GM21515 (cell line): ENCODE measurements around the gene SNAPIN.
"Not testable (repeated sequence)": the region's sequence is repeated elsewhere in the genome, so short reads cannot be mapped to it uniquely, and the experiment has no call there.

Source experiments
- ATAC-seq: cut with Tn5 transposase; IDR thresholded peaks from one replicate; pipeline ENCODE4 v1.9.1; 2021; ENCODE audit not compliant: unreplicated experiment

SNAPIN gene

GRCh38 chr1:153626904-153627714 lies 31.4 kb upstream of the SNAPIN start, which contains the start of gene S100A13:
Gene S100A13 (minus strand): TSS chr1:153627505. CDS start chr1:153626472, 1,033 bp downstream.
- no peak for ATAC-seq

GRCh38 chr1:153627715-153628626 lies 30.5 kb upstream of the SNAPIN start, which contains the start of gene S100A1:
Gene S100A1 (plus strand): TSS chr1:153628434. CDS start chr1:153630522, 2,088 bp downstream.
- ATAC-seq = no peak

- no peak for ATAC-seq
Measured at GRCh38 chr1:153628638-153629342, 29.7 kb upstream of the SNAPIN start.

GRCh38 chr1:153629343-153629665 lies 29.2 kb upstream of the SNAPIN start:
- ATAC-seq = no peak

- no peak for ATAC-seq
Measured at GRCh38 chr1:153629971-153630370, 28.5 kb upstream of the SNAPIN start.

GRCh38 chr1:153630384-153630783 lies 28.1 kb upstream of the SNAPIN start:
- no peak for ATAC-seq

- ATAC-seq = no peak
Measured at GRCh38 chr1:153631047-153632022, 27.2 kb upstream of the SNAPIN start.

GRCh38 chr1:153633161-153633753 lies 25.2 kb upstream of the SNAPIN start:
- ATAC-seq = no peak

- peak; percentile 89 for ATAC-seq
Measured at GRCh38 chr1:153633754-153634665, 24.5 kb upstream of the SNAPIN start, which contains the start of gene CHTOP. Gene CHTOP (plus strand): TSS chr1:153634066. CDS start chr1:153636589, 2,523 bp downstream.

- no peak for ATAC-seq
Measured at GRCh38 chr1:153635872-153636271, 22.6 kb upstream of the SNAPIN start.

GRCh38 chr1:153636312-153636711 lies 22.2 kb upstream of the SNAPIN start:
- no peak for ATAC-seq

- no peak for ATAC-seq
Measured at GRCh38 chr1:153638261-153638660, 20.2 kb upstream of the SNAPIN start.

GRCh38 chr1:153639280-153639679 lies 19.2 kb upstream of the SNAPIN start:
- no peak for ATAC-seq

GRCh38 chr1:153640213-153640612 lies 18.3 kb upstream of the SNAPIN start:
- not testable (repeated sequence) for ATAC-seq

GRCh38 chr1:153640861-153641260 lies 17.6 kb upstream of the SNAPIN start:
- ATAC-seq = no peak

- ATAC-seq = no peak
Measured at GRCh38 chr1:153642161-153642560, 16.3 kb upstream of the SNAPIN start.

GRCh38 chr1:153643100-153643499 lies 15.4 kb upstream of the SNAPIN start:
- ATAC-seq = no peak

- no peak for ATAC-seq
Measured at GRCh38 chr1:153643816-153644215, 14.7 kb upstream of the SNAPIN start.
